GM18505 (cell line): ENCODE results near the gene PECR.
A peak's percentile ranks its signal among the peaks of the same experiment; 100 is the strongest.

Experiments
- ATAC-seq: cut with Tn5 transposase; IDR thresholded peaks from one replicate; pipeline ENCODE4 v1.9.1; 2021; ENCODE audit not compliant: unreplicated experiment
- POLR2A ChIP-seq: IDR thresholded peaks from 4 replicates; pipeline ENCODE4 v1.6.1; 2011; ENCODE audit warnings: borderline replicate concordance; ENCODE audit not compliant: insufficient read depth, insufficient read length; ENCODE audit errors: extremely low read depth

Gene PECR

GRCh38 chr2:216081487-216082116 lies at the start of gene PECR, which contains the start of gene TMEM169:
Gene PECR (minus strand): TSS chr2:216081809. CDS start chr2:216081741, 68 bp downstream.
Gene TMEM169 (plus strand): TSS chr2:216081919. CDS start chr2:216095964, 14,045 bp downstream.
- peak; percentile 86 for ATAC-seq
- TF ChIP-seq POLR2A, result peak; percentile 83

DNA sequence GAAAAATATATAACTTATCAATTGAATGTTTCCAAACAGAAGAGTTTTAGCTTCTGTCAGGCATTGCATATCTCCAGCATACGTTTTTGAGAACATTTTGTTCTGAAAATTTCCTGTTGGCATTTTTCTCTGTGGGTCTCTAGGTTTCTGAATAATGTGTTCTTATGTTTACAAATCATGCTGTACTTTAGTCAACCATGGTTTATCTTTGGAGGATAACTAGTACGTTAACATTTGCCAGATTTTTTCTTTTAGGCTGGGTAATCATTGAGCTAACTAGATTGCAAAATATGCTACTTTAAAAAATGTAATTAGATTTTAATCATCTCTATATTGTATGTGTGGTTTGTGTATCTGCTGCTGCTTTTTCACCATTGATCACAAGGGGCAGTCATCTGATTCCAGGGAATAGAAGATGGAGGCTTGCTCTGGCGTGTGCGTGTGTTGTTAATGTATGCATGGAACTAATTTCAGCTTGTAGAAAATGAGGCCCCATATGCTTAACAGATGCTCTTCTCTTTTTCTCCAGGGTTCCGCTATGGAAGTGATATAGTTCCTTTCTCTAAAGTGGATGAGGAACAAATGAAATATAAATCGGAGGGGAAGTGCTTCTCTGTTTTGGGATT lies 48.9 kb upstream of the PECR start:
- no peak for TF ChIP-seq POLR2A
- no peak for ATAC-seq

DNA sequence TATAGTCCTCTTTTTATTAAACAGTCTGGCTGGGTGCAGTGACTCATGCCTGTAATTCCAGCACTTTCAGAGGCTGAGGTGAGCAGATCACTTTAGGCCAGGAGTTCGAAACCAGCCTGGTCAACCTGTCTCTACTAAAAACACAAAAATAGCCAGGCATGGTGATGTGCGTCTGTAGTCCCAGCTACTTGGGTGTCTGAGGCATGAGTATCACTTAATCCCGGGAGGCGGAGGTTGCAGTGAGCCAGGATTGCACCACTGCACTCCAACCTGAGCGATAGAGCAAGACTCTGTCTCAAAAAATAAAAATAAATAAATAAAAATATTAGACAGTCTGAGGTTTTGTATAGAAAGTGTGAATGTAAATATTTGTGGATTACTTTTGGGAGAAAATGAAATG lies 45.3 kb upstream of the PECR start:
- TF ChIP-seq POLR2A, result no peak
- no peak for ATAC-seq

DNA sequence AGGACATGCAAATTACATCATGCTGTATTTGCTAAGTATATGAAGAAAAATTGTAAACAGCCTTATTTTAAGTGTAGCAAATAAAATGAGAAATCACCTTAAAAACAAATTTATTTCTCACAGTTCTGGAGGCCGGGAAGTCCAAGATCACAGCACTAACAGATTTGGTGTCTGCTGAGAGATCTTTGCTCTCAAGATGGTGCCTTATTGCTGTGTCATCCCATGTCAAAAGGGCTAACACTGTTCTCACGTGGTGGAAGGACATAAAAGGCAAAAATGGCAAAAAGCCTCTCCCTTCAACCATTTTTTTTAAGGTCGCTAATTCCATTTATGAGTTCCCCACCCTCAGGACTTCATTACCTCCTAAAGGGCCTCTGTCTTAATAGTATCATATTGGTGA lies 39.6 kb upstream of the PECR start:
- TF ChIP-seq POLR2A, result no peak
- ATAC-seq, result no peak

- TF ChIP-seq POLR2A, result no peak
- no peak for ATAC-seq
Measured at GRCh38 chr2:216119986-216120385, 38.4 kb upstream of the PECR start.

DNA sequence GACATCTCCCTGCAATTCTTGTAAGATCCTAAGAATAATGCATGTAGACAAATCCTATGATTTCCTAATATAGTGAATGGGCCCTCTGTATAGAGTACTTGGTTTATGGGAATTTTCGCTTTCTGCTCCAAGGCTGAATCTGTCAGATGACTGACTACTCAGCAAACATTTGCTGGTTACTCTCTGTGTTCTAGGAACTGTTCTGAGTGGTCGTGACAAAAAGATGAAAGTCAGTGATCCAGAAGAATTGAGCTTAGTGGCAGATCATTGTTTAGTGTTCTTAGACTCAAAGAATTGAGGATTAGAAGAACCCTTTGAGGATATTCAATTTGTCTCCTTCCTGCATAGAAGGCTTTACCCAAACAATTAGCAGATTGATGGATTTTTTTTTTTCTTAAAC lies 37.5 kb upstream of the PECR start:
- ATAC-seq, result no peak
- TF ChIP-seq POLR2A, result no peak

GRCh38 chr2:216118474-216118873 lies 36.9 kb upstream of the PECR start:
- no peak for ATAC-seq
- no peak for TF ChIP-seq POLR2A

- ATAC-seq, result no peak
Measured at GRCh38 chr2:216117561-216118340, 36.1 kb upstream of the PECR start.

DNA sequence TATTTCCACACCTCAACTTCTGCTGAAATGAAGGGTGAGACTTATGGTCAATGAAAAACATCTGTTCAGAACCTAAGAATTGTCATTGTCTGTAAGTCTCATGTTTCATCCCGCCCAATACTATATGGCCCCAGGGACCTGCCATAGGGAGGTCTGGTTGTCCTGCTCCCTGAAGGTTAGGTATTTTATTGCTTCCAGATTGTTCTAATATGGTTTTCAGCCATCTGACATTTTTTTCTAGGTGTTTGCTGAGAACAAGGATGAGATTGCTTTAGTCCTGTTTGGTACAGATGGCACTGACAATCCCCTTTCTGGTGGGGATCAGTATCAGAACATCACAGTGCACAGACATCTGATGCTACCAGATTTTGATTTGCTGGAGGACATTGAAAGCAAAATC lies 34.8 kb upstream of the PECR start:
- no peak for ATAC-seq
- TF ChIP-seq POLR2A, result no peak

More at GRCh38 chr2:216117561-216118340, 36.1 kb upstream of the PECR start:
- TF ChIP-seq POLR2A, result no peak

DNA sequence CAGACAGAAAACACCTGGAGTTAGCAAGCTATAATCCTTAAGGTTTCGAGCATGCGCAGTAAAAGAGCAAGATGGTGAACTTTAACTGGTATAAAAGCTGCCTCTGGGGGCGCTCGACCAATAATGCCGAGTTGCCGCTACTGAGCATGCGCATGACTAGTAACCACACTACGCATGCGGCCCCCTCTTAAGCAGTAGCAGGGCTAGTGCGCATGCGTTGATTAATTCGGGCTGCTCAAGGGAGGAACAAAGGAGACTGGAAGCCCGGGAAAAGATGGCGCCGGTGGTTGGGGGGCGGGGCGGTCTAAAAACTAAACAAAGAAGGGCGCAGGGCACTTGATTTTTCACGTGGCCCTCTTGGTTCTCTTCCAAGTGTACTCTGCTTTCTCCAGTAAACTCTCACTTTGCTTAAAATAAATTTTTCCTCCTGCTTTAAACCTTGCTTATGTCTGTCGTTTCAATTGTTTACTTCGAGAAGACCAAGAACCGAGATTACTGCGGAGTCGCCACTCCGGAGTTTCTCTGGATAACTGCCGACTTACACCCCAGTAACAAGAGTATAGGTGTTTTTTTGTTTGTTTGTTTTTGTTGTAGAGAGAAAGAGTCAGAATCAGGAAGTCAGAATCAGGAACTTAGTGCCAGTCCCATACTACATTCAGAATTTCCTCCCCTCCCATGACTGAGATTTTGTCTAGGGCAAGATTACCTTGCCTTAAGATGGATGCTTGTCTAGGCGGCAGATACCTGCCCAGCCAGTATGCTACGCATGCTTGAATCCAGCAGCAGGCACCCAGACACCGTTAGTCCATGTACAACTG lies 33.3 kb upstream of the PECR start:
- peak; percentile 48 for ATAC-seq
- peak; percentile 71 for TF ChIP-seq POLR2A

DNA sequence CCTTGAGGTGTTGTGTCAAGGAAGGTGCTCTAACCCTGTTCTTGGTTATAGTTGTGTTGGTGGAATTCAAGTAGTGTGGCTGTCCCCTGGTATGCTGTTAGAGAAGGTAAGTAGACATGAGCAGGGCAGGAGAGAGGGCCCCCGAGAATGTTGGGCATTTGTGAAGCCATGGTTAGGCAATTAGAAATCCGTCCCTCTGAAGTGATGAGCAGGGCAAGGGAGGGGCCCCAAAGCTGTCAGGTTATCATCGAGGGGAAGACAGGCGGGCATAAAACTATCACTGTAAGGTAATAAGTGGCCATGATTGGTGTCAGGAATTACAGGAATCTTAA lies 32.7 kb upstream of the PECR start:
- ATAC-seq, result no peak
- no peak for TF ChIP-seq POLR2A

- no peak for TF ChIP-seq POLR2A
- ATAC-seq, result peak; percentile 49
Measured at GRCh38 chr2:216113572-216113971, 32.0 kb upstream of the PECR start.

DNA sequence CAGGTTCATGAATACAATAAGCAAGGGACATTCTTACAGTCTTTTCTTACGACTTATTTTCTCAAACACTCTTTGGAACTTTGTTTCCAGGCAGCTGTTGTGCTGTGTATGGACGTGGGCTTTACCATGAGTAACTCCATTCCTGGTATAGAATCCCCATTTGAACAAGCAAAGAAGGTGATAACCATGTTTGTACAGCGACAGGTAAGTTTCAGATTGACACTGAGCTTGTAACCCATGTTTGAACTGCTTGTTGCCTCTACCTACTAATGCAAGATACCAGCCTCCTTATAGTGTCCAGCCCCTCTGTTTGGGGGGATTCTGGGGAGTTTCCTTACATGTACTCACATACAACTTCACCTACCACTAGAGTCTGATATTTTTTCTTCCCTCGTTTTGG lies 31.3 kb upstream of the PECR start:
- no peak for ATAC-seq
- no peak for TF ChIP-seq POLR2A
